Loucy (cell line): Measurements from ENCODE around the gene EEF1AKMT2.

Experiments
- H2AFZ ChIP-seq: fragments of 200-600 bp; sonication (generic); 2 replicates; pipeline ENCODE4 v1.6.0; 2016; ENCODE audit warnings: antibody characterized with exemption, mild to moderate bottlenecking, low read length, moderate library complexity
- H3F3A ChIP-seq: fragments of 200-600 bp; 2 replicates; pipeline ENCODE4 v1.6.0; 2016; ENCODE audit warnings: antibody characterized with exemption, low read depth, mild to moderate bottlenecking
- H3K27me3 ChIP-seq: fragments of 200-600 bp; sonication (generic); 2 replicates; pipeline ENCODE4 v1.6.1; 2014; ENCODE audit warnings: low read length, mild to moderate bottlenecking; ENCODE audit not compliant: insufficient read depth, poor library complexity, severe bottlenecking
- H3K36me3 ChIP-seq: fragments of 200-600 bp; sonication (generic); 2 replicates; pipeline ENCODE4 v1.6.1; 2016; ENCODE audit warnings: low read length; ENCODE audit not compliant: insufficient read depth
- H3K4me1 ChIP-seq: fragments of 200-600 bp; sonication (generic); 2 replicates; pipeline ENCODE4 v1.5.1; 2014; ENCODE audit warnings: low read length, mild to moderate bottlenecking; ENCODE audit not compliant: insufficient read depth, poor library complexity, severe bottlenecking
- H3K4me2 ChIP-seq: fragments of 200-600 bp; sonication (generic); 2 replicates; pipeline ENCODE4 v1.6.0; 2014; ENCODE audit warnings: antibody characterized with exemption, low read length, low read depth, mild to moderate bottlenecking; ENCODE audit not compliant: poor library complexity, severe bottlenecking
- H3K4me3 ChIP-seq: fragments of 200-600 bp; sonication (generic); 2 replicates; pipeline ENCODE4 v1.5.1; 2014; ENCODE audit warnings: low read length, mild to moderate bottlenecking, mixed read lengths; ENCODE audit not compliant: poor library complexity, severe bottlenecking
- H3K79me2 ChIP-seq: fragments of 200-600 bp; sonication (generic); 2 replicates; pipeline ENCODE4 v1.6.1; 2014; ENCODE audit warnings: low read length; ENCODE audit not compliant: insufficient read depth
- H3K9ac ChIP-seq: fragments of 200-600 bp; sonication (generic); 2 replicates; pipeline ENCODE4 v1.6.0; 2014; ENCODE audit warnings: mild to moderate bottlenecking, low read depth, low read length, moderate library complexity; ENCODE audit not compliant: poor library complexity, severe bottlenecking
- H3K9me2 ChIP-seq: fragments of 200-600 bp; sonication (generic); replicated peaks from 2 replicates; pipeline ENCODE4 v1.6.1; 2016; ENCODE audit warnings: low read depth, low read length, mixed read lengths
- H3K9me3 ChIP-seq: fragments of 200-600 bp; sonication (generic); 2 replicates; pipeline ENCODE4 v1.6.1; 2014; ENCODE audit warnings: mild to moderate bottlenecking, antibody characterized with exemption, low read length, low read depth; ENCODE audit not compliant: insufficient read depth
- H4K20me1 ChIP-seq: fragments of 200-600 bp; sonication (generic); 2 replicates; pipeline ENCODE4 v1.6.0; 2014; ENCODE audit warnings: antibody characterized with exemption, low read length, mild to moderate bottlenecking; ENCODE audit not compliant: insufficient read depth, poor library complexity, severe bottlenecking
- CTCF ChIP-seq: fragments of 200-600 bp; sonication (generic); conservative IDR thresholded peaks from 2 replicates; pipeline ENCODE4 v1.5.1; 2014; ENCODE audit warnings: mild to moderate bottlenecking, antibody characterized with exemption, low read length
- EZH2phosphoT487 ChIP-seq: fragments of 200-600 bp; IDR thresholded peaks from 2 replicates; pipeline ENCODE4 v1.6.1; 2018; ENCODE audit warnings: antibody characterized with exemption, mild to moderate bottlenecking, moderate library complexity, borderline replicate concordance

EEF1AKMT2 gene

GRCh38 chr10:124711145-124711544 is 80.5 kb downstream of the EEF1AKMT2 start:
- Histone ChIP-seq H3K36me3 (peaks cover 5% of the 10 kb centered on the region; the same call in 1 of the 2 replicates), H4K20me1 (peaks cover 50% of the 10 kb centered on the region), H3K79me2 (peaks cover 89% of the 10 kb centered on the region), H3K9me2 (no peaks in the 10 kb centered on the region), H3K9me3 (no peaks in the 10 kb centered on the region), H3K4me2 (no peak overlapping the region), H3K4me3 (no peak overlapping the region), H3F3A (no peaks in the 10 kb centered on the region), H3K9ac (no peak overlapping the region), H2AFZ (no peak overlapping the region), H3K27me3 (no peaks in the 10 kb centered on the region), H3K4me1 (no peaks in the 10 kb centered on the region)
- TF ChIP-seq CTCF: no peak
- TF ChIP-seq EZH2phosphoT487: no peak

GRCh38 chr10:124710266-124710881 is 81.3 kb downstream of the EEF1AKMT2 start:
- Histone ChIP-seq H3K9ac (no peak overlapping the region), H3F3A (no peaks in the 10 kb centered on the region)

GRCh38 chr10:124709861-124710260 is 81.8 kb downstream of the EEF1AKMT2 start:
- Histone ChIP-seq H4K20me1 (peaks cover 39% of the 10 kb centered on the region), H3K36me3 (peaks cover 17% of the 10 kb centered on the region; the same call in 1 of the 2 replicates), H3K4me1 (peaks cover 6% of the 10 kb centered on the region), H3K4me3 (no peak overlapping the region), H3K9ac (no peak overlapping the region), H3K27me3 (no peaks in the 10 kb centered on the region), H3K4me2 (no peak overlapping the region), H3K9me2 (no peaks in the 10 kb centered on the region), H2AFZ (no peak overlapping the region), H3K9me3 (no peaks in the 10 kb centered on the region), H3F3A (no peaks in the 10 kb centered on the region), H3K79me2 (peaks cover 76% of the 10 kb centered on the region)
- TF ChIP-seq CTCF (no peak), EZH2phosphoT487 (no peak)

More at GRCh38 chr10:124710266-124710881, 81.3 kb downstream of the EEF1AKMT2 start:
- TF ChIP-seq CTCF (no peak), EZH2phosphoT487 (no peak)
- Histone ChIP-seq H3K27me3 (no peaks in the 10 kb centered on the region), H3K4me1 (peaks cover 2% of the 10 kb centered on the region), H3K36me3 (peaks cover 12% of the 10 kb centered on the region; the same call in 1 of the 2 replicates), H3K9me3 (no peaks in the 10 kb centered on the region), H3K4me3 (no peak overlapping the region), H3K9me2 (no peaks in the 10 kb centered on the region), H3K4me2 (no peak overlapping the region), H2AFZ (no peak overlapping the region), H3K79me2 (peaks cover 81% of the 10 kb centered on the region), H4K20me1 (peaks cover 44% of the 10 kb centered on the region)
